GM19240 (cell line): ENCODE results near the gene NSF.

Experiments
- DNase-seq: peaks from one replicate; pipeline ENCODE4 v3.0.0; 2011; ENCODE audit warnings: low spot score; ENCODE audit not compliant: insufficient read length

NSF gene

DNA sequence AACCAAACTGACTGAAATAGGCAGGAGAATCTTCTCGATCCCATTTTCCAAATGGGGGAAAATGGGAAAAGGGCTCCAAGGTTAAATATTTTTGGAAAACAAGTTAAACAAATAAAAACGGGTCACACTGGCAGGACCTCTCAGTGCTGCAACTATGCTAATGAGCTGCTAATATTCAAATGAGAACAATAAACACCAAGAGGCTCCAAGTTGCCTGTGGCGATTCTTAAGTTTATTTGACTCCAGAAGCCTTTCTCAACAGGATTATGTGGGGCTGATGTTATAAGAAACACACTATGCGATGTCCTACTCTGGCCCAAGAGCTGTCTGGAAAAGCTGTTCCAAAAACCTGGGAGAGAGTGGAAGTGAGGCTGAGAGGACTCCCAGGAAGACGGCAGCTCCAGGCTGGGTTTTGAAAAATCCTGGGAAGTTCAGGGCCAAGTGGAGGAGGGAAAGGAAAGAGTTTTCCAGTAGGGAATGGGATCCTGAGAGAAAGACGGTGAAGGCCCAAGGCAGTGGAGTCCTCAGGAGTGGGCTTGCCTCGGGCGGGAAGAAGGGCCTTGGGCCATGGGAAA is 206.6 kb downstream of the NSF start:
- DNase-seq, result no peak

DNA sequence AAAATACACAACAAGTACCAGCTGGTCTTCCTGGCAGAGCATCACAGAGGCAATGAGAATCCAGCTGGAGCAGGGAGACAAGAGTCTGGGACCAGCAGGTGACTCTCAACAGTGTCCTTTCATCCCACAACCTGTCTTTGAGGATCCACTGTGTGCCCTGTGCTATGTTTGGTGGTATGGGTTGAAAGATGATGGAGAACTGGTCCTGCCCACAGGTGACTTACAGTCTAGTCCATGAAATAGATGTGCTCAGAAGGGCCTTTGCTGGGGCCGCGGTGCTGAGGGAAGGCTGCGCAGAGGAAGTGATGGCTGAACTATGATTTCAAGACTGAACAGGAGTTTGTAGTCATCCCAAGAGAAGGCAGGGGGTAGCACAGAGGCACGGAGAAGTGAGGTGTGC is 210.1 kb downstream of the NSF start:
- no peak for DNase-seq

DNA sequence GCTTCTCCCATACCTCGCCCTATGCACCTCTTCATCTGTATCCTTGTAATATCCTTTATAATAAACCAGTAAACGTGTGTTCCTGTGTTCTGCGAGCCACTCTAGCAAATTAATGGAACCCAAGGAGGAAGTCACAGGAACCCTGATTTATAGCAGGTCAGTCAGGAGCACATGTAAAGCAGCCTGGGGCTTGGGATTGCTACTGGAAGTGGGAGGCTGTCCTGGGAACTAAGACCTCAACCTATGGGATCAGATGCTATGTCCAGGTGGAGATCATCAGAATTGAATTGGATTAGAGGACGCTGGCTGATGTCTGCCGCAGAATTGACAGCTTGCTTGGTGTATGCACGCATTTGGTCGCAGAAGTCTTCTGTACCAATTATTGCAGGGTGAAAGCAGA is 212.3 kb downstream of the NSF start:
- DNase-seq, result no peak

DNA sequence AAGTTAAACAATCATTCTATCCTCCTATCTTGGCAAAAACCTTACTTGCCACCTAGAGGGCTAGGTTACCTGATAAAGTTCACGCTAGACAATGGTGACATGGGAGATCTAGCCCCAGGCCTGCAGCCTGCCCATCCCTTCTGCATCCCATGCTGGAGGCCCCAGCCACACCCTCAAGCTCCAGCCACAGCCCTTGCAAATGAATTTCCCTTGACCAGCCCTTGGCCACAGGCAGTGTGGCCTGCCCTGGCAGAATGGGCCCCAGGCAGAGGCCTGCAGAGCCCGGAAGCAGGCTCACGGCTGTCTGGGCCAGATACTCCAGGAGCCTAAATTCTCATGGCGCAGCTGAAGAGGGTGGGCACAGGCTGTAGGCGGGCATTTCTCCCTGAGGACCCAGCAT is 213.1 kb downstream of the NSF start:
- DNase-seq, result no peak

DNA sequence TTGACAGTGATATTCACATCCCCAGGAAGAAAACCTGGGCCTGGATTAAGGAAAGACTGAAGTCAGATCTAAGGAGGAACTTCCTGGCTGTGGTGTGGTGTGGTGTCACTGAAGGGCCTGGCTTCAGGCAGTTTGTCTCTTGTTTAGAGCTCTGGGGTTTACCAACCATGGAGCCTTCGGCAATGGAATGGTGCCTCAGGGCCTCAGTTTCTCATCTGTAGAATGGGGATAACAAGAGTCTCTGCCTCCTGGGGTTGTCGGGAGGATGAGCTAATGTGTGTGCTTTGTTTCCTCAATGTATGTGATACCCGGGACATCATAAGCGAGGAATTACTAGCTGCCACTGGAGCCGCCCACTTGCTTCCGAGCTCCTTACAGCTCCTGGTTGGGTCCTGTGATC is 215.3 kb downstream of the NSF start:
- DNase-seq, result no peak
